T1000 (cell line): ENCODE measurements around the gene ASAP2.

Source experiments
- DNase-seq: peaks from one replicate; lab custom pipeline; 2025; ENCODE audit warnings: mixed read lengths; lab: John Stamatoyannopoulos, UW

Gene ASAP2

GRCh38 chr2:9347411-9347881 is 140.8 kb downstream of the ASAP2 start:
- no peak for DNase-seq

- DNase-seq = no peak
Observed at GRCh38 chr2:9354318-9354717, 147.7 kb downstream of the ASAP2 start.

GRCh38 chr2:9355270-9355669 is 148.7 kb downstream of the ASAP2 start:
- DNase-seq = no peak

- no peak for DNase-seq
Observed at GRCh38 chr2:9355716-9356115, 149.1 kb downstream of the ASAP2 start.

- no peak for DNase-seq
Observed at GRCh38 chr2:9356261-9356660, 149.6 kb downstream of the ASAP2 start.

GRCh38 chr2:9358846-9359245 is 152.2 kb downstream of the ASAP2 start:
- no peak for DNase-seq

GRCh38 chr2:9359463-9359862 is 152.9 kb downstream of the ASAP2 start:
- DNase-seq = no peak

- DNase-seq = no peak
Observed at GRCh38 chr2:9360110-9360509, 153.5 kb downstream of the ASAP2 start.

- no peak for DNase-seq
Observed at GRCh38 chr2:9360701-9361100, 154.1 kb downstream of the ASAP2 start.

GRCh38 chr2:9364373-9364772 is 157.8 kb downstream of the ASAP2 start:
- no peak for DNase-seq

- DNase-seq = no peak
Observed at GRCh38 chr2:9364791-9365497, 158.3 kb downstream of the ASAP2 start.

GRCh38 chr2:9365498-9366019 is 158.9 kb downstream of the ASAP2 start:
- no peak for DNase-seq

- no peak for DNase-seq
Observed at GRCh38 chr2:9366026-9366425, 159.4 kb downstream of the ASAP2 start.

GRCh38 chr2:9370746-9371145 is 164.1 kb downstream of the ASAP2 start:
- DNase-seq = no peak

GRCh38 chr2:9373047-9373446 is 166.4 kb downstream of the ASAP2 start:
- no peak for DNase-seq

- no peak for DNase-seq
Observed at GRCh38 chr2:9373476-9373875, 166.9 kb downstream of the ASAP2 start.

- no peak for DNase-seq
Observed at GRCh38 chr2:9374071-9374730, 167.6 kb downstream of the ASAP2 start.

- DNase-seq = no peak
Observed at GRCh38 chr2:9375857-9376428, 169.3 kb downstream of the ASAP2 start.

- no peak for DNase-seq
Observed at GRCh38 chr2:9377461-9378097, 171.0 kb downstream of the ASAP2 start.

GRCh38 chr2:9378433-9379390 is 172.1 kb downstream of the ASAP2 start:
- DNase-seq = peak; percentile 59

- DNase-seq = no peak
Observed at GRCh38 chr2:9379391-9379755, 172.8 kb downstream of the ASAP2 start.
